ENCODE results near the gene VSTM4. TPM values are rescaled to one million over a fixed set of nuclear protein-coding genes. Genes with fewer than 3 reads are reported as not detected.

The VSTM4 gene
- total RNA-seq, 1 experiment from 2014 or later = 0.13 TPM

DNA sequence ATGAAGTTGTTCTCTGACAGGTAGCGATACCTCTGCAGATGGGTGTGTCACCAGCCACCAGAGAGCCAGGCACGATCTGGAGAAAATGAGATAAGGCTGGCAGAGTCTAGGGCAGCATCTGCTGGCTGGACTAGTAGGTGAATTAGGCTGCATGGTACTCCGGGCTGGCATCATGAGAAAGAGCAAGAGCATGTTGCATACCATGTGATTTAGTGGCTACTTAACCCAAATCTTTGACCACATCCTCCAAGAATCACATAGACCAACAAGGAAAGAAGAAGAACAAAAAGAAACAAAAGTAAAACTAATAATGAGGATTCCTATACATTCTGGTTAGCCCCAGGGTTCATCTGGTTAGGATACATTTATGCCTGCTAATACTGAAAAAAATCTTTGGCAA, 41.9 kb upstream of the VSTM4 start:
- in situ Hi-C loops (cut with HindIII; ENCODE audit: low pct_unique_long_range_greater_than_20kb, low sequenced_read_pairs) = no loop called here
- no peaks in the 10 kb centered on the region for H3K36me3 ChIP-seq (ENCODE audit: control insufficient read depth, insufficient read depth, low read length)
- no peak for DNase-seq (ENCODE audit: low read depth, low spot score)
- POLR2A ChIA-PET = no interaction called here
- no peaks in the 10 kb centered on the region for H3K4me1 ChIP-seq (ENCODE audit: control insufficient read depth, insufficient read depth, low read length)
- no peak overlapping the region for H3K27ac ChIP-seq (ENCODE audit: low read length)
- no peak for ATAC-seq
- H3K27me3 ChIP-seq (ENCODE audit: control insufficient read depth, insufficient read depth, low read length) = peaks cover 20% of the 10 kb centered on the region
- no peak for TF ChIP-seq POLR2AphosphoS5 (IDR thresholded peaks at IDR 0.05; ENCODE audit: low read depth, low read length)
- TF ChIP-seq, protein P1, sequence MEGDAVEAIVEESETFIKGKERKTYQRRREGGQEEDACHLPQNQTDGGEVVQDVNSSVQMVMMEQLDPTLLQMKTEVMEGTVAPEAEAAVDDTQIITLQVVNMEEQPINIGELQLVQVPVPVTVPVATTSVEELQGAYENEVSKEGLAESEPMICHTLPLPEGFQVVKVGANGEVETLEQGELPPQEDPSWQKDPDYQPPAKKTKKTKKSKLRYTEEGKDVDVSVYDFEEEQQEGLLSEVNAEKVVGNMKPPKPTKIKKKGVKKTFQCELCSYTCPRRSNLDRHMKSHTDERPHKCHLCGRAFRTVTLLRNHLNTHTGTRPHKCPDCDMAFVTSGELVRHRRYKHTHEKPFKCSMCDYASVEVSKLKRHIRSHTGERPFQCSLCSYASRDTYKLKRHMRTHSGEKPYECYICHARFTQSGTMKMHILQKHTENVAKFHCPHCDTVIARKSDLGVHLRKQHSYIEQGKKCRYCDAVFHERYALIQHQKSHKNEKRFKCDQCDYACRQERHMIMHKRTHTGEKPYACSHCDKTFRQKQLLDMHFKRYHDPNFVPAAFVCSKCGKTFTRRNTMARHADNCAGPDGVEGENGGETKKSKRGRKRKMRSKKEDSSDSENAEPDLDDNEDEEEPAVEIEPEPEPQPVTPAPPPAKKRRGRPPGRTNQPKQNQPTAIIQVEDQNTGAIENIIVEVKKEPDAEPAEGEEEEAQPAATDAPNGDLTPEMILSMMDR (IDR thresholded peaks at IDR 0.05) = no peak
- TF ChIP-seq TCF7L2 (IDR thresholded peaks at IDR 0.05; ENCODE audit: low read depth, low read length) = no peak
- TF ChIP-seq SIN3A (IDR thresholded peaks at IDR 0.05; ENCODE audit: borderline replicate concordance, insufficient read depth, low read depth, low read length) = no peak
- TF ChIP-seq, protein P2, sequence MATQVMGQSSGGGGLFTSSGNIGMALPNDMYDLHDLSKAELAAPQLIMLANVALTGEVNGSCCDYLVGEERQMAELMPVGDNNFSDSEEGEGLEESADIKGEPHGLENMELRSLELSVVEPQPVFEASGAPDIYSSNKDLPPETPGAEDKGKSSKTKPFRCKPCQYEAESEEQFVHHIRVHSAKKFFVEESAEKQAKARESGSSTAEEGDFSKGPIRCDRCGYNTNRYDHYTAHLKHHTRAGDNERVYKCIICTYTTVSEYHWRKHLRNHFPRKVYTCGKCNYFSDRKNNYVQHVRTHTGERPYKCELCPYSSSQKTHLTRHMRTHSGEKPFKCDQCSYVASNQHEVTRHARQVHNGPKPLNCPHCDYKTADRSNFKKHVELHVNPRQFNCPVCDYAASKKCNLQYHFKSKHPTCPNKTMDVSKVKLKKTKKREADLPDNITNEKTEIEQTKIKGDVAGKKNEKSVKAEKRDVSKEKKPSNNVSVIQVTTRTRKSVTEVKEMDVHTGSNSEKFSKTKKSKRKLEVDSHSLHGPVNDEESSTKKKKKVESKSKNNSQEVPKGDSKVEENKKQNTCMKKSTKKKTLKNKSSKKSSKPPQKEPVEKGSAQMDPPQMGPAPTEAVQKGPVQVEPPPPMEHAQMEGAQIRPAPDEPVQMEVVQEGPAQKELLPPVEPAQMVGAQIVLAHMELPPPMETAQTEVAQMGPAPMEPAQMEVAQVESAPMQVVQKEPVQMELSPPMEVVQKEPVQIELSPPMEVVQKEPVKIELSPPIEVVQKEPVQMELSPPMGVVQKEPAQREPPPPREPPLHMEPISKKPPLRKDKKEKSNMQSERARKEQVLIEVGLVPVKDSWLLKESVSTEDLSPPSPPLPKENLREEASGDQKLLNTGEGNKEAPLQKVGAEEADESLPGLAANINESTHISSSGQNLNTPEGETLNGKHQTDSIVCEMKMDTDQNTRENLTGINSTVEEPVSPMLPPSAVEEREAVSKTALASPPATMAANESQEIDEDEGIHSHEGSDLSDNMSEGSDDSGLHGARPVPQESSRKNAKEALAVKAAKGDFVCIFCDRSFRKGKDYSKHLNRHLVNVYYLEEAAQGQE (IDR thresholded peaks at IDR 0.05; ENCODE audit: insufficient read depth in 1 of 2, low read depth in 2 of 2, low read length in 1 of 2) = no peak
- BruUV-seq (replicated peaks) = no TSS peak
- CTCF ChIA-PET = no interaction called here
- H3K4me3 ChIP-seq (ENCODE audit: low read depth in 2 of 2, low read length in 2 of 2) = no peak overlapping the region
- intact Hi-C loops (cut with micrococcal nuclease; ENCODE audit: unreplicated experiment) = no loop called here
- no peaks in the 10 kb centered on the region for H3K9me3 ChIP-seq (ENCODE audit: control insufficient read depth, insufficient read depth, low read depth, low read length)

DNA sequence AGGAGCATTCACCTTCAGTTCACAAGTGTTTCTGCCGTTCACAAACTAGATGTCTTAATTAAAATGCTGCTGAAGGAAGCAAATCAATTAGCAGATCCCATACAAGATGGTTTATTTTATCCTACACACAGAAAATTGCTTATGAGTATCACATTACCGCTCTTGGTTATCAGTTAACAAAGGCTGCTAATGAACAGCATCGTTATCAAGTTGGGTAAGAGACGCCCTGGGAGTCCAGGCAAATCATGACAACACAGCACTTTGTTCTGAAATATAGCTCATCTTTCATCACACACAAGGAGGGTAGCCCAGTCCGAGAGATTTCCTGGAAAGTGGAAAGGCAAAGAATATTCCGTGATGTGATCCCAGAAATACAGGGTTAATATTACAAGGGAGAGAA, 39.3 kb upstream of the VSTM4 start:
- no TSS peak for BruUV-seq (replicated peaks)

More for the DNA sequence above, 39.3 kb upstream of the VSTM4 start:
- TF ChIP-seq SIN3A (IDR thresholded peaks at IDR 0.05; ENCODE audit: borderline replicate concordance, insufficient read depth, low read depth, low read length) = no peak
- TF ChIP-seq POLR2AphosphoS5 (IDR thresholded peaks at IDR 0.05; ENCODE audit: low read depth, low read length) = no peak
- TF ChIP-seq, protein P2 (IDR thresholded peaks at IDR 0.05; ENCODE audit: insufficient read depth in 1 of 2, low read depth in 2 of 2, low read length in 1 of 2) = no peak
- TF ChIP-seq, protein P1 (IDR thresholded peaks at IDR 0.05) = no peak
- TF ChIP-seq TCF7L2 (IDR thresholded peaks at IDR 0.05; ENCODE audit: low read depth, low read length) = no peak
- H3K27me3 ChIP-seq (ENCODE audit: control insufficient read depth, insufficient read depth, low read length) = peaks cover 24% of the 10 kb centered on the region
- H3K4me1 ChIP-seq (ENCODE audit: control insufficient read depth, insufficient read depth, low read length) = no peaks in the 10 kb centered on the region
- no peak overlapping the region for H3K27ac ChIP-seq (ENCODE audit: low read length)
- in situ Hi-C loops (cut with HindIII; ENCODE audit: low pct_unique_long_range_greater_than_20kb, low sequenced_read_pairs) = no loop called here
- H3K9me3 ChIP-seq (ENCODE audit: control insufficient read depth, insufficient read depth, low read depth, low read length) = no peaks in the 10 kb centered on the region
- no peaks in the 10 kb centered on the region for H3K36me3 ChIP-seq (ENCODE audit: control insufficient read depth, insufficient read depth, low read length)
- POLR2A ChIA-PET = no interaction called here
- CTCF ChIA-PET = no interaction called here
- ATAC-seq (no peak), DNase-seq (ENCODE audit: low read depth, low spot score) (no peak)
- intact Hi-C loops (cut with micrococcal nuclease; ENCODE audit: unreplicated experiment) = no loop called here
- no peak overlapping the region for H3K4me3 ChIP-seq (ENCODE audit: low read depth in 2 of 2, low read length in 2 of 2)
